Measurements from ENCODE around the gene TPM1. TPM values are rescaled to one million over a fixed set of nuclear protein-coding genes. Genes with fewer than 3 reads are reported as not detected.

The TPM1 gene
- 731 and 748 TPM in 2 replicates for total RNA-seq (2021)
- long read RNA-seq, transcript TPM1-206 (9 exons, 1,717 nt) = major isoform, 2,223 of 3,937 reads
- long read RNA-seq, transcript TPM1-208 (8 exons, 943 nt) = minor isoform, 78 of 3,937 reads
- long read RNA-seq, transcript TPM1-220 (9 exons, 977 nt) = minor isoform, 560 of 3,937 reads
- long read RNA-seq, transcript TPM1-207 (10 exons, 1,049 nt) = minor isoform, 75 of 3,937 reads
- long read RNA-seq, partial matches to known transcripts = 252 of 3,937 reads
- long read RNA-seq, other reads (novel, unspliced or antisense) = 614 of 3,937 reads

DNA sequence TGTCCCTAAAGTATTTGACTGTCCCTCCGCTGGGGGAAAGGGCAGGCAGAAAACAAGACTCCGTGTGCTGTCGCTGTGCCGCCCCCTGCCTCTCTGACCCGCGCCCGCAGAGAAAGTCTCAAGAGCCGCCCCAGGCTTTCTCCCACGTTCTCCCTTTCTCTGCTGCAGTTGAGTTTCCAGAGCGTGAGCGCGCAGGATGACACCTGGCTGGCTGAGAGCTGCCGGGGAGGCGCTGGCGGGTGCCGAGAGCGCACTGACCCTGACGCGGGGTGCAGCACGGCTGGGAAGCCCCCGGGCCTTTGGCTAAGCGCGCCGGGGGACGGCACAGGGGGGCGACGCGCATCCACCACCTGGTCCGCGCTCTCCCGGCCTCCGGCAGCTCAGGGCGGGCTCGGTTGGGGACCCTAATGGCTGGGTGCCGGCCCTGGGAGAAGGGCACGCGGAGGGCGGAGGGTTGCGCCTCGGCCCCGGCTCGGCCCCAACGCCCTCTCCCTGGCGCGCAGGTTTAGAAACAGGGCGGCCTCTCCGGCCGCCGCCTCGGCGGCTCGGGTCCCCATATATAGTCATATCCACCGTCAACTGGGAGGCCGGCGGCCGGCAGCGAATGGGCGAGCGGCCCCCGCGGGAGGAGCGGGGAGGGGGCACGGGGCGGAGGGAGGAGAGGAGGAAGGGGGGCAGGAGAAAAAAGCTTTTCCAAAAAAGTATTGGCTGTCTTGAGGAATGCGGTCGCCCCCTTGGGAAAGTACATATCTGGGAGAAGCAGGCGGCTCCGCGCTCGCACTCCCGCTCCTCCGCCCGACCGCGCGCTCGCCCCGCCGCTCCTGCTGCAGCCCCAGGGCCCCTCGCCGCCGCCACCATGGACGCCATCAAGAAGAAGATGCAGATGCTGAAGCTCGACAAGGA, at the start of gene TPM1:
TSS of gene TPM1 (plus strand) at position 774 of the 903 bp plus-strand sequence. CDS start at position 857, 83 bp downstream.
- Histone ChIP-seq H3K9me3 (ENCODE audit: control insufficient read depth, low read depth, low read length) (no peaks in the 10 kb centered on the region), H3K18ac (ENCODE audit: insufficient read length, low read depth, low read length) (peak within 1 kb of the TSS; percentile 91), H2BK5ac (ENCODE audit: insufficient read length, low read length) (no peak within 1 kb of the TSS), H2BK12ac (ENCODE audit: insufficient read length, low read depth, low read length) (no peak within 1 kb of the TSS), H4K20me1 (ENCODE audit: control insufficient read depth, insufficient read depth, insufficient read length) (no peaks in the 10 kb centered on the region), H3K9ac (ENCODE audit: extremely low read depth, insufficient read length, low read length) (peak within 1 kb of the TSS; percentile 96), H3K27me3 (ENCODE audit: insufficient read depth, low read length) (no peaks in the 10 kb centered on the region; the same call in 1 of the 2 replicates), H4K5ac (ENCODE audit: insufficient read length, low read depth, low read length) (no peak within 1 kb of the TSS), H3K4ac (ENCODE audit: low read depth, low read length) (peak within 1 kb of the TSS; percentile 24; the same call in 1 of the 2 replicates), H3K27ac (ENCODE audit: insufficient read length, low read depth, low read length) (no peak within 1 kb of the TSS), H2BK120ac (ENCODE audit: low read depth, low read length, poor library complexity, severe bottlenecking) (peak within 1 kb of the TSS; percentile 75), H2BK15ac (ENCODE audit: low read depth, low read length) (no peak within 1 kb of the TSS; the same call in 1 of the 2 replicates), H3T11ph (ENCODE audit: low read length) (no peak within 1 kb of the TSS), H3K14ac (ENCODE audit: insufficient read depth, low read length) (peak within 1 kb of the TSS; percentile 98), H3K79me2 (ENCODE audit: insufficient read depth, low read length) (peaks cover 9% of the 10 kb centered on the region; the same call in 1 of the 2 replicates), H3K23ac (ENCODE audit: insufficient read length, low read depth, low read length) (peak within 1 kb of the TSS; percentile 14), H3K56ac (ENCODE audit: insufficient read length, low read depth, low read length) (no peak within 1 kb of the TSS), H3K4me2 (ENCODE audit: insufficient read depth, insufficient read length, low read length) (peak within 1 kb of the TSS; percentile 74), H2AK5ac (ENCODE audit: insufficient read length, low read length) (no peak within 1 kb of the TSS), H3K79me1 (ENCODE audit: insufficient read depth, low read depth, low read length, poor library complexity, severe bottlenecking) (no peaks in the 10 kb centered on the region), H4K91ac (ENCODE audit: insufficient read length, low read depth, low read length) (no peak within 1 kb of the TSS), H3K4me1 (ENCODE audit: insufficient read depth, low read length) (peaks cover 15% of the 10 kb centered on the region), H4K8ac (replicated peaks; ENCODE audit: insufficient read length, low read depth, low read length) (no peak within 1 kb of the TSS), H2AFZ (ENCODE audit: low read length) (no peak within 1 kb of the TSS), H3K23me2 (ENCODE audit: insufficient read length, low read depth, low read length, poor library complexity, severe bottlenecking) (peaks cover 28% of the 10 kb centered on the region), H2BK20ac (ENCODE audit: low read depth, low read length, poor library complexity, severe bottlenecking) (no peak within 1 kb of the TSS)
- peaks cover 57 to 62% of the 10 kb centered on the region in 2 experiments for H3K4me1 Mint-ChIP-seq
- H3K4me3 Mint-ChIP-seq = peak within 1 kb of the TSS; percentile 97 to 99
- TF ChIP-seq, protein P1, sequence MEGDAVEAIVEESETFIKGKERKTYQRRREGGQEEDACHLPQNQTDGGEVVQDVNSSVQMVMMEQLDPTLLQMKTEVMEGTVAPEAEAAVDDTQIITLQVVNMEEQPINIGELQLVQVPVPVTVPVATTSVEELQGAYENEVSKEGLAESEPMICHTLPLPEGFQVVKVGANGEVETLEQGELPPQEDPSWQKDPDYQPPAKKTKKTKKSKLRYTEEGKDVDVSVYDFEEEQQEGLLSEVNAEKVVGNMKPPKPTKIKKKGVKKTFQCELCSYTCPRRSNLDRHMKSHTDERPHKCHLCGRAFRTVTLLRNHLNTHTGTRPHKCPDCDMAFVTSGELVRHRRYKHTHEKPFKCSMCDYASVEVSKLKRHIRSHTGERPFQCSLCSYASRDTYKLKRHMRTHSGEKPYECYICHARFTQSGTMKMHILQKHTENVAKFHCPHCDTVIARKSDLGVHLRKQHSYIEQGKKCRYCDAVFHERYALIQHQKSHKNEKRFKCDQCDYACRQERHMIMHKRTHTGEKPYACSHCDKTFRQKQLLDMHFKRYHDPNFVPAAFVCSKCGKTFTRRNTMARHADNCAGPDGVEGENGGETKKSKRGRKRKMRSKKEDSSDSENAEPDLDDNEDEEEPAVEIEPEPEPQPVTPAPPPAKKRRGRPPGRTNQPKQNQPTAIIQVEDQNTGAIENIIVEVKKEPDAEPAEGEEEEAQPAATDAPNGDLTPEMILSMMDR (conservative IDR thresholded peaks at IDR 0.05) = peak; percentile 30; the same call in 2 of the 3 replicates
- peak within 1 kb of the TSS; percentile 78 to 96 (median 86) for H3K27ac Mint-ChIP-seq
- peaks cover 7% of the 10 kb centered on the region for H3K27me3 Mint-ChIP-seq (ENCODE audit: low read depth)
- no CpG with 5 or more reads among the region's 84 CpGs for WGBS (ENCODE audit: extremely low coverage, insufficient read length, low lambda C conversion rate)
- peak; percentile 90 for DNase-seq
- peaks cover 24 to 47% (median 46%) of the 10 kb centered on the region in 3 experiments for H3K36me3 Mint-ChIP-seq (ENCODE audit: insufficient read depth in 1 of 3, low read depth in 3 of 3)
- H3K9me3 Mint-ChIP-seq = peaks cover 0 to 7% of the 10 kb centered on the region in 2 experiments; a peak in 2 of 5 replicates

Data from H9 (cell line).